Keratinocyte (primary cell): ENCODE measurements around the gene ASTN2. TPM values are rescaled to one million over a fixed set of nuclear protein-coding genes. Genes with fewer than 3 reads are reported as not detected.

Experiments
- DNase-seq: peaks from one replicate; pipeline ENCODE4 v3.0.0-alpha.2; 2011; ENCODE audit warnings: low read depth, missing footprints, low spot score
- FAIRE-seq: peaks from 2 replicates; lab custom pipeline; 2011; peaks lifted over from hg19 to GRCh38; lab: Jason Lieb, UNC
- H2AFZ ChIP-seq: 2 replicates; pipeline ENCODE4 v1.6.0; 2012; ENCODE audit warnings: low read length, control low read depth, inconsistent platforms; ENCODE audit not compliant: control insufficient read depth
- H3K27ac ChIP-seq: 2 replicates; pipeline ENCODE4 v1.5.1; 2011; ENCODE audit warnings: low read length; ENCODE audit not compliant: control insufficient read depth, insufficient read depth
- H3K27me3 ChIP-seq: 3 replicates; pipeline ENCODE4 v1.6.0; 2011; ENCODE audit warnings: low read length; ENCODE audit not compliant: control insufficient read depth, insufficient read depth; ENCODE audit errors: extremely low read depth
- H3K36me3 ChIP-seq, 2 experiments: 2 replicates in 1 of 2; 3 replicates in 1 of 2; pipeline ENCODE4 v1.5.1; 2011; ENCODE audit warnings: low read length in 2 of 2, mild to moderate bottlenecking in 1 of 2; ENCODE audit not compliant: control insufficient read depth in 2 of 2, insufficient read depth in 2 of 2; ENCODE audit errors: extremely low read depth in 1 of 2
- H3K4me1 ChIP-seq: 3 replicates; pipeline ENCODE4 v1.5.1; 2011; ENCODE audit warnings: low read length; ENCODE audit not compliant: control insufficient read depth, insufficient read depth; ENCODE audit errors: extremely low read depth
- H3K4me2 ChIP-seq: 3 replicates; pipeline ENCODE4 v1.6.0; 2011; ENCODE audit warnings: low read depth, low read length; ENCODE audit not compliant: control insufficient read depth, insufficient read depth; ENCODE audit errors: extremely low read depth
- H3K4me3 ChIP-seq, 3 experiments: fragments of 200-600 bp in 1 of 3; sonication (generic) in 1 of 3; 2 replicates in 2 of 3; 3 replicates in 1 of 3; pipeline ENCODE4 v1.5.1; 2011 to 2016; ENCODE audit warnings: low read length in 3 of 3, mild to moderate bottlenecking in 3 of 3, control low read depth in 2 of 3, inconsistent platforms in 1 of 3, low read depth in 1 of 3, mixed read lengths in 1 of 3, mixed run types in 1 of 3, moderate library complexity in 1 of 3; ENCODE audit not compliant: control insufficient read depth in 2 of 3, insufficient read depth in 2 of 3; ENCODE audit errors: extremely low read depth in 1 of 3
- H3K79me2 ChIP-seq: 2 replicates; pipeline ENCODE4 v1.6.0; 2012; ENCODE audit warnings: low read length; ENCODE audit not compliant: control insufficient read depth, insufficient read depth
- H3K9ac ChIP-seq: 3 replicates; pipeline ENCODE4 v1.6.0; 2011; ENCODE audit warnings: low read length; ENCODE audit not compliant: control insufficient read depth, insufficient read depth; ENCODE audit errors: extremely low read depth
- H3K9me1 ChIP-seq: 3 replicates; pipeline ENCODE4 v1.6.0; 2011; ENCODE audit warnings: low read length; ENCODE audit not compliant: control insufficient read depth, insufficient read depth; ENCODE audit errors: extremely low read depth
- H3K9me3 ChIP-seq: 2 replicates; pipeline ENCODE4 v1.5.1; 2012; ENCODE audit warnings: low read depth, low read length; ENCODE audit not compliant: control insufficient read depth
- H4K20me1 ChIP-seq: 3 replicates; pipeline ENCODE4 v1.6.0; 2011; ENCODE audit warnings: low read length; ENCODE audit not compliant: control insufficient read depth, insufficient read depth; ENCODE audit errors: extremely low read depth
- CTCF ChIP-seq, 3 experiments: IDR thresholded peaks in 1 of 3; conservative IDR thresholded peaks in 1 of 3; optimal IDR thresholded peaks in 1 of 3; 2 replicates in 2 of 3; 3 replicates in 1 of 3; pipeline versions ENCODE3 to v1.5.1; 2011; ENCODE audit warnings: low read length in 3 of 3, mild to moderate bottlenecking in 3 of 3, moderate library complexity in 2 of 3, control low read depth in 1 of 3, inconsistent platforms in 1 of 3; ENCODE audit not compliant: insufficient read depth in 2 of 3; ENCODE audit errors: extremely low read depth in 1 of 3
- EZH2 ChIP-seq: IDR thresholded peaks from one replicate; pipeline ENCODE4 v1.6.1; 2012; ENCODE audit warnings: inconsistent platforms, mild to moderate bottlenecking, low read length, moderate library complexity
- dilution Hi-C: fragments of 300-500 bp; cut with MboI; formaldehyde crosslinking; loops from one replicate; pipeline ENCODE4 v1.7.0; 2020; ENCODE audit warnings: low sequenced_read_pairs; ENCODE audit not compliant: extremely low pct_ligation_motif_present
- polyA plus RNA-seq, 5 experiments: library from polyadenylated mRNA; depleted of rRNA in 3 of 5; stranded (reverse) in 3 of 5; stranded (forward) in 1 of 5; unstranded in 1 of 5; fragments of >200 nt; gene quantifications; 1 replicate in 1 of 5; 2 replicates in 3 of 5; 3 replicates in 1 of 5; pipeline versions ENCODE4 v1.2.1 to v1.2.3, GENCODE V29; 2011 to 2012; ENCODE audit warnings: missing spikeins in 2 of 5, low read depth in 1 of 5, low replicate concordance in 1 of 5

The ASTN2 gene
- polyA plus RNA-seq, 1 donor (not counting 4 experiments of a cell fraction or from before 2014, with no cell fraction given), result 0.31 TPM

DNA sequence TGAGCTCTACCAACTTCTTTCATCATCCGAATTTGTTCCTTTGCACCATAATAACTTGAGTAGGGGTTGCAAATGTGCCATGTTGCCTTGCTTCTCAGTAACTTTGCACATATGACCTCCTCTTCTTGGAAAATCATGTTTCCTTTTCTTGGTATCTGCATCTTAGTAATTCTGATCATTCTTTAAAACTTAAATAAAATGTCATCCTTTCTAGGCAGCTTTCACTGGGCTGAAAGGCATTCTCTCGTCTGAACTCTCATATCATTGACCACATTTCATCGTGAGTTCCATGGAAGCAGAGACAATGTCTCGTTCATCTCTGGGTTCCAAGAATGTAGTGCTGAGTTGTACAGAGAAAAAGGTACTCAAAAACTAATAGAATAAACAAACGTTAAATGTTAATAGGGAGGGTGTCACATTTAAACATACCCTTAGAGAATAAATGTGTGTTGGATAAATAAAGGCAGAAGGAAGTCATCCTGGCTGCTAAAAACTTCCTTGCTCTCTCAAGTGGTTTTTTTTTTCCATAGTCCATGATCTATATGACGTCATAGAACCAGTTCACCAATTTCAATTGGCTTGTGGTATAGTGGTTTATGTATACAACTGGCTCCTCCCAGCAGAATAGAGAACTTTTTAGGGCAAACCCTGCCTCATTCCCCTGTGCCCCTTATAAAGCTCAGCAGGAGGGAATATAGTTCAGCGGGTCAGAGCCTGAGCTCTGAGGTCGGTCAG, 945.9 kb downstream of the ASTN2 start:
- H3K4me1 ChIP-seq, result no peaks in the 10 kb centered on the region
- TF ChIP-seq EZH2, result no peak
- TF ChIP-seq CTCF (optimal IDR thresholded peaks at IDR 0.05 in 1 of 3, IDR thresholded peaks at IDR 0.05 in 1 of 3, conservative IDR thresholded peaks at IDR 0.05 in 1 of 3; ENCODE audit: extremely low read depth in 1 of 3, insufficient read depth in 2 of 3, low read length in 3 of 3), result no peak
- FAIRE-seq (no peak), DNase-seq (no peak)
- no peak overlapping the region for H3K4me2 ChIP-seq
- no peaks in the 10 kb centered on the region for H3K9me3 ChIP-seq
- H3K27ac ChIP-seq, result no peak overlapping the region
- no peaks in the 10 kb centered on the region for H3K9me1 ChIP-seq
- dilution Hi-C loops, result no loop called here
- H4K20me1 ChIP-seq, result no peaks in the 10 kb centered on the region
- no peak overlapping the region for H2AFZ ChIP-seq
- H3K79me2 ChIP-seq, result no peaks in the 10 kb centered on the region
- H3K4me3 ChIP-seq, result no peak overlapping the region
- no peaks in the 10 kb centered on the region for H3K36me3 ChIP-seq
- H3K9ac ChIP-seq, result no peak overlapping the region
- H3K27me3 ChIP-seq, result peaks cover 6% of the 10 kb centered on the region

- Histone ChIP-seq H3K4me3 (no peak overlapping the region), H3K9me1 (no peaks in the 10 kb centered on the region), H3K4me1 (no peaks in the 10 kb centered on the region), H3K4me2 (no peak overlapping the region), H3K27ac (no peak overlapping the region), H3K36me3 (no peaks in the 10 kb centered on the region), H2AFZ (no peak overlapping the region), H4K20me1 (no peaks in the 10 kb centered on the region), H3K9me3 (no peaks in the 10 kb centered on the region), H3K9ac (no peak overlapping the region), H3K79me2 (no peaks in the 10 kb centered on the region), H3K27me3 (peaks cover 6% of the 10 kb centered on the region)
- dilution Hi-C loops, result no loop called here
- no peak for TF ChIP-seq EZH2
- no peak for TF ChIP-seq CTCF (optimal IDR thresholded peaks at IDR 0.05 in 1 of 3, IDR thresholded peaks at IDR 0.05 in 1 of 3, conservative IDR thresholded peaks at IDR 0.05 in 1 of 3; ENCODE audit: extremely low read depth in 1 of 3, insufficient read depth in 2 of 3, low read length in 3 of 3)
- FAIRE-seq (no peak), DNase-seq (no peak)
Observed at GRCh38 chr9:116468369-116468768, 946.5 kb downstream of the ASTN2 start.
